ENCODE data around the gene DNAJC5. TPM values are rescaled to one million over a fixed set of nuclear protein-coding genes. Genes with fewer than 3 reads are reported as not detected.

Gene DNAJC5
- total and polyA plus RNA-seq, 2 donors (not counting 3 experiments of a cell fraction or from before 2014, with no cell fraction given) = 44.7 to 60.3 TPM

- intact Hi-C loops (cut with micrococcal nuclease) = no loop called here
- Histone ChIP-seq H3K4me2 (ENCODE audit: insufficient read depth, low read length) (peak within 1 kb of the TSS; percentile 51), H3K4me3 (replicated peaks in 1 of 3; ENCODE audit: insufficient read depth in 1 of 3, low read depth in 1 of 3, low read length in 3 of 3) (peak within 1 kb of the TSS; percentile 27 to 40 (median 30)), H3K9me1 (replicated peaks; ENCODE audit: control insufficient read depth, extremely low read depth, insufficient read depth, low read length) (no peaks in the 10 kb centered on the region), H2AFZ (ENCODE audit: low read depth, low read length) (peak within 1 kb of the TSS; percentile 36), H3K27me3 (ENCODE audit: control insufficient read depth in 2 of 2, insufficient read depth in 2 of 2, low read length in 2 of 2) (no peaks in the 10 kb centered on the region), H3K36me3 (ENCODE audit: control insufficient read depth in 2 of 2, extremely low read depth in 1 of 2, insufficient read depth in 2 of 2, low read length in 2 of 2) (peaks cover 3 to 5% of the 10 kb centered on the region in 2 experiments), H4K20me1 (replicated peaks; ENCODE audit: control insufficient read depth, extremely low read depth, insufficient read depth, low read length) (no peaks in the 10 kb centered on the region), H3K9ac (replicated peaks; ENCODE audit: extremely low read depth, insufficient read depth, low read length) (no peak within 1 kb of the TSS), H3K79me2 (ENCODE audit: control insufficient read depth, insufficient read depth, low read length) (peaks cover 16% of the 10 kb centered on the region), H3K4me1 (ENCODE audit: control insufficient read depth, extremely low read depth, insufficient read depth, low read length) (peaks cover 20% of the 10 kb centered on the region), H3K9me3 (replicated peaks; ENCODE audit: control insufficient read depth, insufficient read depth, low read length) (no peaks in the 10 kb centered on the region), H3K27ac (ENCODE audit: insufficient read depth, low read depth, low read length) (no peak within 1 kb of the TSS)
- FAIRE-seq (no peak), DNase-seq (ENCODE audit: low read depth, low spot score) (peak; percentile 35)
- TF ChIP-seq POLR2AphosphoS5 (IDR thresholded peaks at IDR 0.05; ENCODE audit: insufficient read depth, low read depth, low read length) = no peak
- TF ChIP-seq FOS (IDR thresholded peaks at IDR 0.05; ENCODE audit: borderline replicate concordance, insufficient read depth, low read length) = no peak
- TF ChIP-seq CTCF (IDR thresholded peaks at IDR 0.05; ENCODE audit: extremely low read depth in 1 of 2, insufficient read depth in 1 of 2, low read depth in 1 of 2, low read length in 2 of 2) = peak in 1 of 2 donors; percentile 17
- dilution Hi-C loops (cut with MboI; ENCODE audit: extremely low pct_ligation_motif_present, low sequenced_read_pairs) = no loop called here
- POLR2A ChIA-PET = no interaction called here
- CTCF ChIA-PET = interaction anchor here (0.6 to 4.2 kb wide), 25 partner anchors 11 to 484 kb away, joined by 3 to 34 read pairs (median 5); partner anchors contain the start of genes OPRL1, PPDPF, PTK6 and RGS19
- no TSS peak for BruUV-seq (replicated peaks)
These were observed 84.8 kb downstream of the DNAJC5 start, which contains the start of gene SAMD10 for GRCh38 chr20:63979557-63980316. SAMD10 (minus strand) TSS chr20:63979642; CDS start chr20:63979467, 175 bp downstream.
